ENCODE results near the gene SLC6A6.

Gene SLC6A6

GRCh38 chr3:14445773-14446172 is 43.4 kb downstream of the SLC6A6 start:
- peaks cover 12% of the 10 kb centered on the region for H3K4me1 ChIP-seq (ENCODE audit: insufficient read depth, low read length, severe bottlenecking)
- H2AFZ ChIP-seq (ENCODE audit: low read length): no peak overlapping the region
- no peak overlapping the region for H3K4me3 ChIP-seq (ENCODE audit: low read depth, low read length, poor library complexity, severe bottlenecking)
- no peaks in the 10 kb centered on the region for H4K20me1 ChIP-seq (ENCODE audit: insufficient read depth, low read length)
- H3K79me2 ChIP-seq (ENCODE audit: insufficient read depth, low read length): peaks cover 4% of the 10 kb centered on the region; the same call in 1 of the 2 replicates
- no peaks in the 10 kb centered on the region for H3K27me3 ChIP-seq (ENCODE audit: insufficient read depth, low read length)
- no peaks in the 10 kb centered on the region for H3F3A ChIP-seq (ENCODE audit: insufficient read depth, low read length)
- H3K9me2 ChIP-seq (ENCODE audit: low read depth, low read length): no peaks in the 10 kb centered on the region
- peaks cover 70% of the 10 kb centered on the region for H3K36me3 ChIP-seq (ENCODE audit: insufficient read depth, low read length)
- TF ChIP-seq EZH2 (IDR thresholded peaks at IDR 0.05; ENCODE audit: borderline replicate concordance, low read length): no peak
- TF ChIP-seq CTCF (IDR thresholded peaks at IDR 0.05; ENCODE audit: low read length): no peak
- H3K9ac ChIP-seq (ENCODE audit: low read length): no peak overlapping the region
- no peaks in the 10 kb centered on the region for H3K9me3 ChIP-seq (ENCODE audit: low read length)
- H3K27ac ChIP-seq (ENCODE audit: low read depth, low read length, poor library complexity, severe bottlenecking): no peak overlapping the region
- no peak overlapping the region for H3K4me2 ChIP-seq (ENCODE audit: low read length)

GRCh38 chr3:14446988-14447570 is 44.7 kb downstream of the SLC6A6 start:
- Histone ChIP-seq H3K4me3 (ENCODE audit: low read depth, low read length, poor library complexity, severe bottlenecking) (no peak overlapping the region), H4K20me1 (ENCODE audit: insufficient read depth, low read length) (no peaks in the 10 kb centered on the region), H3K79me2 (ENCODE audit: insufficient read depth, low read length) (no peaks in the 10 kb centered on the region), H3K9me2 (ENCODE audit: low read depth, low read length) (no peaks in the 10 kb centered on the region), H3K27ac (ENCODE audit: low read depth, low read length, poor library complexity, severe bottlenecking) (no peak overlapping the region), H2AFZ (ENCODE audit: low read length) (no peak overlapping the region), H3K36me3 (ENCODE audit: insufficient read depth, low read length) (peaks cover 83% of the 10 kb centered on the region), H3K27me3 (ENCODE audit: insufficient read depth, low read length) (no peaks in the 10 kb centered on the region), H3K9me3 (ENCODE audit: low read length) (no peaks in the 10 kb centered on the region), H3K4me2 (ENCODE audit: low read length) (no peak overlapping the region), H3K9ac (ENCODE audit: low read length) (no peak overlapping the region), H3F3A (ENCODE audit: insufficient read depth, low read length) (no peaks in the 10 kb centered on the region), H3K4me1 (ENCODE audit: insufficient read depth, low read length, severe bottlenecking) (peaks cover 5% of the 10 kb centered on the region)
- TF ChIP-seq CTCF (IDR thresholded peaks at IDR 0.05; ENCODE audit: low read length): no peak
- TF ChIP-seq EZH2 (IDR thresholded peaks at IDR 0.05; ENCODE audit: borderline replicate concordance, low read length): no peak

DNA sequence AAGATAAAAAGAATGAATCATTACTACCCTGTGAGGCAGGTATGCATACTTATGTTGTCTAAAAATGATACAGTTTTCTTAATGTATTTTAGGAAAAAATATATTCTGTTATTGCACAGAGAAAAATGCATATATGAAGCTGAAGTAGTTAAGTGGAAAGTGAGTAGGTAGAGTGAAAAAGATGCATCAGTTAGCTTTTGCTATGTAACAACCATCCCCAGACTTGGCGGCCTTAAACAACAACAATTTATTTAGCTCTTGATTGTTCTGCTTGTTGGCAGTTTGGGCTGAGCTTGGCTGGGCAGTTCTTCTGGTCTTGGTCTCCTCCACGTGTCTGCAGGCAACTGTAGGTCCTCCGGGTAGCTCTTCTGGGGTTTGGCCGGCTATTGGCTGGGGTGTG is 45.7 kb downstream of the SLC6A6 start:
- H3F3A ChIP-seq (ENCODE audit: insufficient read depth, low read length): no peaks in the 10 kb centered on the region
- H3K4me2 ChIP-seq (ENCODE audit: low read length): no peak overlapping the region
- no peak overlapping the region for H3K4me3 ChIP-seq (ENCODE audit: low read depth, low read length, poor library complexity, severe bottlenecking)
- no peak overlapping the region for H3K9ac ChIP-seq (ENCODE audit: low read length)
- no peaks in the 10 kb centered on the region for H3K27me3 ChIP-seq (ENCODE audit: insufficient read depth, low read length)
- H3K27ac ChIP-seq (ENCODE audit: low read depth, low read length, poor library complexity, severe bottlenecking): no peak overlapping the region
- no peak overlapping the region for H2AFZ ChIP-seq (ENCODE audit: low read length)
- peaks cover 15% of the 10 kb centered on the region for H3K4me1 ChIP-seq (ENCODE audit: insufficient read depth, low read length, severe bottlenecking)
- H3K79me2 ChIP-seq (ENCODE audit: insufficient read depth, low read length): no peaks in the 10 kb centered on the region
- H4K20me1 ChIP-seq (ENCODE audit: insufficient read depth, low read length): no peaks in the 10 kb centered on the region
- no peaks in the 10 kb centered on the region for H3K9me3 ChIP-seq (ENCODE audit: low read length)
- TF ChIP-seq CTCF (IDR thresholded peaks at IDR 0.05; ENCODE audit: low read length) (no peak), EZH2 (IDR thresholded peaks at IDR 0.05; ENCODE audit: borderline replicate concordance, low read length) (no peak)
- peaks cover 91% of the 10 kb centered on the region for H3K36me3 ChIP-seq (ENCODE audit: insufficient read depth, low read length)
- H3K9me2 ChIP-seq (ENCODE audit: low read depth, low read length): no peaks in the 10 kb centered on the region

Measured in OCI-LY1 (cell line).